H9 (cell line): ENCODE results near the gene ENPP6. TPM values are rescaled to one million over a fixed set of nuclear protein-coding genes. Genes with fewer than 3 reads are reported as not detected.

Experiments
- DNase-seq: peaks from one replicate; pipeline ENCODE4 v3.0.0-alpha.2; 2017
- H2AFZ ChIP-seq: one replicate; pipeline ENCODE4 v1.6.1; 2013; ENCODE audit warnings: mild to moderate bottlenecking, low read length, control low read depth, moderate library complexity
- H2AK5ac ChIP-seq: 2 replicates; pipeline ENCODE4 v1.6.1; 2013; ENCODE audit warnings: low read length, control low read depth, mixed read lengths; ENCODE audit not compliant: insufficient read length
- H2BK120ac ChIP-seq: one replicate; pipeline ENCODE4 v1.6.1; 2013; ENCODE audit warnings: low read depth, mild to moderate bottlenecking, low read length, control low read depth, inconsistent platforms; ENCODE audit not compliant: poor library complexity, severe bottlenecking
- H2BK12ac ChIP-seq: 2 replicates; pipeline ENCODE4 v1.6.1; 2013; ENCODE audit warnings: low read length, control low read depth, mixed read lengths, low read depth; ENCODE audit not compliant: insufficient read length
- H2BK15ac ChIP-seq: 2 replicates; pipeline ENCODE4 v1.6.1; 2013; ENCODE audit warnings: low read depth, low read length, control low read depth
- H2BK20ac ChIP-seq: one replicate; pipeline ENCODE4 v1.6.1; 2013; ENCODE audit warnings: low read depth, mild to moderate bottlenecking, low read length, control low read depth, inconsistent platforms; ENCODE audit not compliant: poor library complexity, severe bottlenecking
- H2BK5ac ChIP-seq: 2 replicates; pipeline ENCODE4 v1.6.1; 2013; ENCODE audit warnings: low read length, control low read depth, mixed read lengths; ENCODE audit not compliant: insufficient read length
- H3K14ac ChIP-seq: 2 replicates; pipeline ENCODE4 v1.6.1; 2013; ENCODE audit warnings: low read length, control low read depth; ENCODE audit not compliant: insufficient read depth
- H3K18ac ChIP-seq: 2 replicates; pipeline ENCODE4 v1.6.1; 2013; ENCODE audit warnings: low read depth, mild to moderate bottlenecking, mixed read lengths, low read length, control low read depth; ENCODE audit not compliant: insufficient read length
- H3K23ac ChIP-seq: 2 replicates; pipeline ENCODE4 v1.6.1; 2013; ENCODE audit warnings: low read length, control low read depth, mixed read lengths, low read depth; ENCODE audit not compliant: insufficient read length
- H3K23me2 ChIP-seq: 2 replicates; pipeline ENCODE4 v1.6.1; 2013; ENCODE audit warnings: low read depth, mild to moderate bottlenecking, mixed read lengths, low read length, control low read depth; ENCODE audit not compliant: insufficient read length, poor library complexity, severe bottlenecking
- H3K27ac ChIP-seq: 2 replicates; pipeline ENCODE4 v1.5.1; 2013; ENCODE audit warnings: low read length, control low read depth, mixed read lengths, low read depth; ENCODE audit not compliant: insufficient read length
- H3K27me3 ChIP-seq: 2 replicates; pipeline ENCODE4 v1.6.1; 2013; ENCODE audit warnings: low read length, control low read depth, inconsistent platforms; ENCODE audit not compliant: insufficient read depth
- H3K4ac ChIP-seq: 2 replicates; pipeline ENCODE4 v1.6.1; 2013; ENCODE audit warnings: low read depth, mild to moderate bottlenecking, control low read depth, inconsistent platforms, low read length, moderate library complexity
- H3K4me1 ChIP-seq: 2 replicates; pipeline ENCODE4 v1.6.1; 2013; ENCODE audit warnings: low read length, control low read depth, inconsistent platforms; ENCODE audit not compliant: insufficient read depth
- H3K4me2 ChIP-seq: 2 replicates; pipeline ENCODE4 v1.6.1; 2013; ENCODE audit warnings: low read length, control low read depth, mixed read lengths; ENCODE audit not compliant: insufficient read length, insufficient read depth
- H3K56ac ChIP-seq: 2 replicates; pipeline ENCODE4 v1.6.1; 2013; ENCODE audit warnings: low read depth, mild to moderate bottlenecking, mixed read lengths, low read length, control low read depth; ENCODE audit not compliant: insufficient read length
- H3K79me1 ChIP-seq: 2 replicates; pipeline ENCODE4 v1.6.1; 2013; ENCODE audit warnings: low read depth, mild to moderate bottlenecking, moderate library complexity, low read length, control low read depth, inconsistent platforms; ENCODE audit not compliant: insufficient read depth, poor library complexity, severe bottlenecking
- H3K79me2 ChIP-seq: 2 replicates; pipeline ENCODE4 v1.6.1; 2013; ENCODE audit warnings: low read length, control low read depth, inconsistent platforms; ENCODE audit not compliant: insufficient read depth
- H3K9ac ChIP-seq: 2 replicates; pipeline ENCODE4 v1.6.1; 2013; ENCODE audit warnings: low read length, control low read depth, mixed read lengths; ENCODE audit not compliant: insufficient read length; ENCODE audit errors: extremely low read depth
- H3K9me3 ChIP-seq: one replicate; pipeline ENCODE4 v1.6.1; 2013; ENCODE audit warnings: low read depth, low read length, inconsistent platforms; ENCODE audit not compliant: control insufficient read depth
- H3T11ph ChIP-seq: one replicate; pipeline ENCODE4 v1.6.1; 2013; ENCODE audit warnings: mild to moderate bottlenecking, low read length, control low read depth, inconsistent platforms
- H4K20me1 ChIP-seq: one replicate; pipeline ENCODE4 v1.6.1; 2013; ENCODE audit not compliant: control insufficient read depth, insufficient read length, insufficient read depth
- H4K5ac ChIP-seq: 2 replicates; pipeline ENCODE4 v1.6.1; 2013; ENCODE audit warnings: low read depth, mild to moderate bottlenecking, mixed read lengths, low read length, control low read depth; ENCODE audit not compliant: insufficient read length
- H4K8ac ChIP-seq: replicated peaks from 2 replicates; pipeline ENCODE4 v1.6.1; 2013; ENCODE audit warnings: low read length, control low read depth, mixed read lengths, low read depth; ENCODE audit not compliant: insufficient read length
- H4K91ac ChIP-seq: 2 replicates; pipeline ENCODE4 v1.6.1; 2013; ENCODE audit warnings: low read depth, mild to moderate bottlenecking, moderate library complexity, mixed read lengths, low read length, control low read depth; ENCODE audit not compliant: insufficient read length
- H3K27ac Mint-ChIP-seq, 3 experiments: 2 replicates in 2 of 3; 3 replicates in 1 of 3; pipeline ENCODE4 v1.8.0; 2020 to 2021; ENCODE audit warnings: mixed read lengths in 3 of 3, mild to moderate bottlenecking in 1 of 3, moderate library complexity in 1 of 3
- H3K27me3 Mint-ChIP-seq: 2 replicates; pipeline ENCODE4 v1.8.0; 2021; ENCODE audit warnings: low read depth, mild to moderate bottlenecking, moderate library complexity, mixed read lengths
- H3K36me3 Mint-ChIP-seq, 3 experiments: 2 replicates in 2 of 3; 3 replicates in 1 of 3; pipeline ENCODE4 v1.8.0; 2020 to 2021; ENCODE audit warnings: low read depth in 3 of 3, mixed read lengths in 3 of 3; ENCODE audit not compliant: insufficient read depth in 1 of 3
- H3K4me1 Mint-ChIP-seq, 2 experiments: 2 replicates each; pipeline ENCODE4 v1.8.0; 2020; ENCODE audit warnings: mixed read lengths in 2 of 2
- H3K4me3 Mint-ChIP-seq, 2 experiments: 2 replicates in 1 of 2; 3 replicates in 1 of 2; pipeline ENCODE4 v1.8.0; 2020 to 2021; ENCODE audit warnings: mild to moderate bottlenecking in 2 of 2, mixed read lengths in 2 of 2, moderate library complexity in 1 of 2
- H3K9me3 Mint-ChIP-seq, 2 experiments: 2 replicates in 1 of 2; 3 replicates in 1 of 2; pipeline ENCODE4 v1.8.0; 2020; ENCODE audit warnings: mild to moderate bottlenecking in 2 of 2, mixed read lengths in 2 of 2, moderate library complexity in 1 of 2
- WGBS: extraction: QIAGEN DNeasy Blood & Tissue Kit; methylation state at CpG from one replicate; pipeline ENCODE4 v1.1.7; 2013; ENCODE audit warnings: missing lambda C conversion rate, low lambda C conversion rate, mixed read lengths; ENCODE audit not compliant: insufficient read length; ENCODE audit errors: extremely low coverage; 5-methylcytosine and 5-hydroxymethylcytosine counted together
- total RNA-seq: library from RNA; stranded (reverse); gene quantifications from 2 replicates; pipeline ENCODE4 v1.2.1, GENCODE V29; 2021
- TF ChIP-seq, protein P1 (sequence below): fragments of 200-600 bp; sonication (generic); conservative IDR thresholded peaks from 3 replicates; pipeline ENCODE4 v1.8.0; 2021; ENCODE audit warnings: antibody characterized with exemption, mild to moderate bottlenecking

The ENPP6 gene
- total RNA-seq, 1 experiment from 2014 or later = not detected

DNA sequence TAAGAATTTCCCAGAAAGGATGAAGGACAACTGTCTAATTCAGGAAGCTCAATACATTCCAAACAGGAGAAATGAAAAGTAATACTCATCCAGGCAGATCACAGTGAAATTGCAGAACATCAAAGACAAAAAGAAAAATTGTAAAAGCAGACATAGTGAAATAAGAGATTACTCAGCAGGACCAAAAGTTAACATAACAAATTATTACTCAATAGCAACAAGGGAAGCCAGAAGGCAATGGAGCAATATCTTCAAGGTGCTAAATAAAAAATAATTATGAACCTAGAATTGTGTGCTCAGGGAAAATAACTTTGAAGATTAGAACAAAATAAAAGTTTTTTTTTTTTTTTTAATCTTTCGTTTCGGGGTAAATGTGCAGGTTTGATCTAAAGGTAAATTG lies 30.5 kb upstream of the ENPP6 start:
- Histone ChIP-seq H2BK12ac (no peak overlapping the region), H4K5ac (no peak overlapping the region), H3K9me3 (peaks cover 10% of the 10 kb centered on the region), H3K9ac (no peak overlapping the region), H4K91ac (no peak overlapping the region), H3K27me3 (no peaks in the 10 kb centered on the region), H3K4me1 (no peaks in the 10 kb centered on the region), H2BK20ac (no peak overlapping the region), H2AFZ (no peak overlapping the region), H3K79me1 (no peaks in the 10 kb centered on the region), H3K56ac (no peak overlapping the region), H4K20me1 (no peaks in the 10 kb centered on the region), H3K23ac (no peak overlapping the region), H3K4me2 (no peak overlapping the region), H3K23me2 (no peaks in the 10 kb centered on the region), H3T11ph (no peak overlapping the region), H3K4ac (no peak overlapping the region), H2AK5ac (no peak overlapping the region), H3K18ac (no peak overlapping the region), H2BK5ac (no peak overlapping the region), H3K27ac (no peak overlapping the region), H2BK120ac (no peak overlapping the region), H4K8ac (no peak overlapping the region), H2BK15ac (no peak overlapping the region), H3K79me2 (no peaks in the 10 kb centered on the region), H3K14ac (no peak overlapping the region)
- peaks cover 10 to 16% of the 10 kb centered on the region in 2 experiments for H3K9me3 Mint-ChIP-seq
- DNase-seq = no peak
- H3K4me1 Mint-ChIP-seq = no peaks in the 10 kb centered on the region
- H3K4me3 Mint-ChIP-seq = no peak overlapping the region
- H3K36me3 Mint-ChIP-seq = peaks cover 2 to 18% (median 4%) of the 10 kb centered on the region in 3 experiments; a peak in 6 of 7 replicates
- no peak overlapping the region for H3K27ac Mint-ChIP-seq
- H3K27me3 Mint-ChIP-seq = peaks cover 5% of the 10 kb centered on the region; the same call in 1 of the 2 replicates
- TF ChIP-seq, protein P1, sequence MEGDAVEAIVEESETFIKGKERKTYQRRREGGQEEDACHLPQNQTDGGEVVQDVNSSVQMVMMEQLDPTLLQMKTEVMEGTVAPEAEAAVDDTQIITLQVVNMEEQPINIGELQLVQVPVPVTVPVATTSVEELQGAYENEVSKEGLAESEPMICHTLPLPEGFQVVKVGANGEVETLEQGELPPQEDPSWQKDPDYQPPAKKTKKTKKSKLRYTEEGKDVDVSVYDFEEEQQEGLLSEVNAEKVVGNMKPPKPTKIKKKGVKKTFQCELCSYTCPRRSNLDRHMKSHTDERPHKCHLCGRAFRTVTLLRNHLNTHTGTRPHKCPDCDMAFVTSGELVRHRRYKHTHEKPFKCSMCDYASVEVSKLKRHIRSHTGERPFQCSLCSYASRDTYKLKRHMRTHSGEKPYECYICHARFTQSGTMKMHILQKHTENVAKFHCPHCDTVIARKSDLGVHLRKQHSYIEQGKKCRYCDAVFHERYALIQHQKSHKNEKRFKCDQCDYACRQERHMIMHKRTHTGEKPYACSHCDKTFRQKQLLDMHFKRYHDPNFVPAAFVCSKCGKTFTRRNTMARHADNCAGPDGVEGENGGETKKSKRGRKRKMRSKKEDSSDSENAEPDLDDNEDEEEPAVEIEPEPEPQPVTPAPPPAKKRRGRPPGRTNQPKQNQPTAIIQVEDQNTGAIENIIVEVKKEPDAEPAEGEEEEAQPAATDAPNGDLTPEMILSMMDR = no peak
- WGBS = no CpG with 5 or more reads among the region's 2 CpGs
